Fibroblast of skin of right biceps (primary cell): ENCODE data around the gene PROK2.

ENCODE experiments used
- DNase-seq: peaks from one replicate; pipeline ENCODE4 v3.0.0-alpha.2; 2013

The PROK2 gene

DNA sequence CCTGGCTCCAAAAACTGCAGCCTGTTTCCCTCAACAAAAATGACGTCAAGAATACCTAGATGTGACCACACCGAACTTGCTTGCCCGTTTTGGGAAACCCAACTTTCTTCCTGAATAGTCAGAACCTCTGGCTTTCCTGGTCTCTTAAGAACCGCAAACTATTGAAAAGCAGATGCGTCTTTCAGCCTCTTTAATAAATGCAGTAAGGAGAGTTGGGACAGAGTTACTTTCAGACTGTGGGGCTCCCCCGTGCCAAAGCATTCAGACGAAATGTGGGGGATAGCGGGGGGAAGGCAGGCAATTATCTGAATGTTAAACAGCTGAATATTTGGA lies 1.2 kb upstream of the PROK2 start:
- no peak for DNase-seq

DNA sequence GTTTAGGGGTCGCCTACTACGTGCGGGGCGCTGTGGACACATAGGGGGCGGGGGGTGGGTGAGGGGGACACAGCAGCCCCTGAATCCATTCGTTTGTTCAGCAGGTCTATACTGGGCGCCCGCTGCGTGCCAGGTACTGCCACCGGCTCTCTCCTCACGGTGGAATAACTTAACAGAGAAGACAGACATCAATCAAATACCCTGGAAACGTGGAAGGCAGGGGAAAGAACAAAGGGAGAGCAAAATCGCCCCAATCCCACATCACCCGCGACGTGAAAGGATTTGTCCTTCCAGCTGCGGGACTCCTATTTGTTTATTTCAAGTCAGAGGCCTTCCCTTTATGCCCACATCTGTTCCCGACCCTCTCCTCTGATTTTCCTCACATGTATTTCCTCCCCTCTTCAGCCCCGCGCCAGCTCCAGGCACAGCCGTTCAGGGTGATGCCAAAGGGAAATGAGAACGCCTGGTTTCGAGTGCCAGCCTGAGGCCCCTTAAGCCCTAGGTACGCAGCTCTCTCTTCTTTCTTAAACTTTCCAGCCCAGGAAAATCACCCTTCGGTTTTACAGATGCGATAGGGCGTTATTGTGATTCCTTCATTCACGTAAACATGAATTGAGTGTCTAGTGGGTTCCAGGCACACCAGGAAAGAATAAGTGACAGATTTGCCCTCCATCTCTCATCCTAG lies 726 bp upstream of the PROK2 start:
- no peak for DNase-seq

DNA sequence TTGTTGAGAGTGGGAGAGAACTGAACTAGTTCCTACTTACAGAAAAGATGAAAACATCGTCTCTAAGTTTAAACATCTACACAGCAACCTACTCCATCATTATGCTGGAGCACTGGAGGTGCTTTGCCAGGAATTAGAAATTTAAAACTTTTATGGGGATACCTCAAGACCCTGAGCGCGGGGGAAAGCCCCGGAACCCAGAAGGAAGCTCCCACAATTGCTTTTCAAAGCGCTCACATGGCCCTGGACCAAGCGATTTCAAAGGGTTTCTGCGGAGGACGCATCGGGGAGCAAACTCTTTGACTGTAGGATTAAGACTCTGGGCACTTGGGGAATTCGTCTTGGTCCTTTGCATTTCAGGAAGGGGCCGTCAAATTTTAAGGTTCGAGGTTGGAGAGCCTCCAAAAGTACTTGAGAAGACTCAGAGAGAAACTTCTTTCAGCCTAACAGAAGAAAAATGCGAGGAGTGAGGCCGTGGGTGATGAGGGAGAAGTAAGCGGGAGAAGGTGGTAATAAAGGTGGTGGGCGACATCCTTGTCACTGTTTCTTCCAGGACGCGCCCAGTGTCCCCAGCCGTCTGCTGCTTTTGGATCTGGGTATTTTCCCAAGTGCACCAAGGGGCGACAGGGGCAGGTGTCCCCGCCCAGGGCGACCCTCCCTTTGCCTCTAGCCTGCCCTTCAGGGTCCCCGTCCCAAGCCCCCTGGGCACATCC lies 591 bp downstream of the PROK2 start:
- no peak for DNase-seq

DNA sequence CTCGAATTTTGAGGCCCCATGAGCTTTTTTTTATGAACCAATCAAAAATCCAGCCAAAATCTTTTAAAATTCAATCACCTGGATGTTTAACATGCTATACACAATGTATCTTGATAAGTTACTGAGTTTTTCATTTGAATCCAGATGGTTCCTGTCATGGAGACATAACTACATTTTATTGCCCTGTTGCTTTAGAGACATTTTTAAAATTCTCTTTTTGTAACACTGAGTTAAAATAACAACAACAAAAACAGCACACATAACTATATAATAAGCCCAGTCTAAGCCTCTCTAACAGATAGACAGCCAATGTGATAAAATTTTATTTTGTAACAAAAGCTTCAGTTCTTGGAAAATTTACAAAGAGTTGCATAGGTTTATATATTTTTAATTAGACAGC lies 1.8 kb downstream of the PROK2 start:
- no peak for DNase-seq

DNA sequence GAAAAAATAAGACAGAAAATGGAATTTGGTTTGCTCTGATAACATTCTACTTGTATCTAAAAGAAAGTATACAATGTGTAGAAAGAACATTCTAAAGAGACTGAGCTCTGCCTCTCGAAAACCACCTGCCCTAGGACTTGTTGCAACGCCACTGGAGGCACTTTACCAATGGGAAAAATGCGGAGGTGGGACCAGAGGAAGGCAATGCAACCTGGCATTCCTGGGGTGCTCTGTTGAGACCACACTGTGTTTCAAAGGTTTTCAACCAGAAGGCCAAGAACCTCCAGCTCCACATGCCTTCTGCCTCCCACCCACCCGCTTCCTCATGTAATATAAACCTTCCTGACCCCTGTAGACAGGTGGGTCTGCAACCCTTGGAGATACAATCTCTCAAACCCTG lies 4.5 kb downstream of the PROK2 start:
- DNase-seq: no peak

DNA sequence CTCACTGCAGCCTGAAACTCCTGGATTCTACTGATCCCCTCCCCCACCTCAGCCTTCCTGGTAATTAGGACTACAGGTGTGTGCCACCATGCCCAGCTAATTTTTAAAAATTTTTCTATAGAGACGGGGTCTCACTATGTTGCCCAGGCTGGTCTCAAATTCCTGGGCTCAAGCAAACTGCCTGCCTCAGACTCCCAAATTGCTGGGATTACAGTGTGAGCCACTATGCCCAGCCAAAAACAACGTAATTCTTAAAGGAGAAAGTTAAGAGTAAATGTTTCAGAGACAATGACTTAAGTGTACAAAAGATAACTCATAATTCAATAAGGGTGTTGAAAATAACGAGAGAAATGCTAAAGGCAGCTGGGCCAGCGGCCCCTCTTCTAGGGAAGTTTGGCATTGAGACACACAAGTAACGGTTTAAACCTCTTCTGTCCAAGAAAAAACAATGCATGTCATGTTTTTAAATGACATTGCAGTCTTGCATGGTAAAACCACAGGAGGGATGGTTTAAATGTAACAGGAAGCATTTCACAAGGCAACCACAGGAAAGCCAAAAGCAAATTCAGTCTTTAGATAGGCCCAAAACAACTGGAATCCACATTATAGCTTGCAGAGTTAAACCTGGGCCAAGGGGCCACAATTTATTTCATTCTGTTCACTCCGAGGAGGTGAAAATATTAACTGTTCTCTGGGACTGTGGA lies 5.1 kb downstream of the PROK2 start:
- no peak for DNase-seq

DNA sequence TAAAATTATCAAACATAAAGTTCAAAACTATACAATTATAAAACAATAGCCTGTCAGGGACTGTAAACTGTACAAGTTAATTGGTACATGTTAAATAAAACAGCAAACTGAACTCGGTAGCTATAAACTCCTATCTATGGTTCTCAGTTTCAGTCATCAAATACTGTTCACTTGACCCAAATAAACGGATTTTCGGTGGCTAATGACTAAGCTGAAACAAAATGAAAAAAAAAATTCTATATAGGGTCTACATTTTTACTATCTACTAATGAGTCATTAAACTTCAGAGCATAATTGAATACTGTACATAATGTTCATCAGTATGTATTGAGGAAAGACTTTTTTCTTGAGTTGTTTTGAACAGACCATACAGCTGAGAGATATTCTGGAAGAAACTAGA lies 6.6 kb downstream of the PROK2 start:
- no peak for DNase-seq

DNA sequence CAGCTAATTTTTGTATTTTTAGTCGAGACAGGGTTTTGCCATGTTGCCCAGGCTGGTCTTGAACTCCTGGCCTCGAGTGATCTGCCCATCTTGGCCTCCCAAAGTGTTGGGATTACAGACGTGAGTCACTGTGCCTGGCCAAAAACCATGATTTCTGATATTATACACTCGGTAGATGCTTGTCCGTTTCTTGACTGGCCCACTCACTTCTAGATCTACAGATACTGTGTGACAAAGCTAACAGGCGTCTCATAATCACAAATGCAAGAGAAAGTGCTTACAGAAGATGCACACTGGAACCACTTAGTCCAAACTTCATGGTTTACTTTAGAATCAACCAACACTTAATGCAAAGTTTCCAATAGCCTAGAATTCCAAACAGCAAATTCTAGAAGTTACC lies 8.4 kb downstream of the PROK2 start:
- DNase-seq: no peak

DNA sequence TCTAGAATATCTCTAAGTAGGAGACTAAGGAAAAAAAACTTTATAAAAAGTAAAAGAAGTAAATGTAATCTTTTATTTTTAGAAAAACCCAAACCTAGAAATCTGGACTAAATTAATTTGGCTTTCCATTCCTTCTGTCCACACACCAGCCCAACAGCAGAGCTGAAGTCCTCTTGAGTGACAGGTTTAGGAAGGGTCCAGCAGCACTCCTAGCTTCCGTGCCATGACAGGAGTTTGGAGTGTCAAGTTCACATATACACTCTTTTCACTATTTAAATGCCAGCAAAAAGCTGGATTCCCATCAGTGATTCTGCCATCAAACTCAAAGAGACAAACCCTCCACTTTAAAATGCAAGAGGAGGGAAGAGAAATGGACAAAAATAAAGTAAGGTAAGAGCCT lies 13.1 kb downstream of the PROK2 start:
- no peak for DNase-seq

DNA sequence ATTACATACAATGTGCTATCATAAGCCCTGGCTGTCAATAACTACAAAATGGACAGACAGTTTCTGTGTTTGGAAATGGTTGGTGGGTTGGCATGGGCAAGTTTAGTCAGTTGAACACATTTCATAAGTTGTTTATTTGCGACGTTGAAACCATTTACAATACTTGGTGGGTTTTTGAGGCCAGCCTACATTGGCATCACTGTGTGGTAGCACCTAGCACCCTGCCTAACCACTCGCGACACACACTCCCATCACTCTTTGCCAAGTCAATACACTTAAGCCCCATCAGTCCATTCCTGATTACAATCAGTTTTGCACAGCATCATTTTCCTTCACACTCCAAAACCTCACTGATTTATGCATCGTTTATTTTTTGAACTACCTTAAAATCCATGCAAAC lies 13.8 kb downstream of the PROK2 start:
- no peak for DNase-seq

DNA sequence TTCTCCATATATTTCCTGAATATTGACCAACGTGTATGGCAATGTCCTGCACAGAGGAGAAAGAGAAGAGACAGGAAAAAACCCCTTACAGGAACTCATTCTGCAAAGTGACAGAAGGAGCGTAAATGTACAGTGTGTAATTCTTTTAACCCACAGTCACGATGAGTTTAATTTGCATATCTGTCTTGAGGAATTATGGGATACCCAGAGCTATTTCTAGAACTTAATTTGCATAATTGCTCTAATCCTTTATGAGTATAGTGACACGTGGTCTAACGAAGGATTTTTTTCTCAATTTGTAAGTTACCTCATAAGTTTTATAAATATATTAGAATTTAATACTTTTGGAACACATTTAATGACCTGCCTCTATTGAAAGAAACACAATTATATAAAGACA lies 21.5 kb downstream of the PROK2 start:
- no peak for DNase-seq

DNA sequence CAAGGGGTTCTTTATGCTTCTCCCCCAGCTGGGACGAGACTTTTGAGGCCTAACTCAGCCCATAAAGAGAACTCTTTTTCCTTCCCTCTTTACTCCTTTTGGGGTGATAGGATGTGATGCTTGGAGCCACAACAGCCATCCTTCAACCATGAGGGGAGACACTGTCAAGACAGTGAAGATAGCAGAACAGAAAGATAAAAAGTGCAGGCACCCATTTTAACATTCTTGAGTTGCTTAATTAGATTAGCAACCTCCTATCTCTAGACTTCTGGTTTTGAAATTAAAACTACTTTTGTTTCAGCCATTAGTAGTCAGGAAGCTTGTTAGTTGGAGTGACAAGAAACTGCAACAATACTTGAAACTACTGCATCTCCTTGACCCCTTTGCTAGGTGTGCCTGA lies 24.8 kb downstream of the PROK2 start:
- no peak for DNase-seq

DNA sequence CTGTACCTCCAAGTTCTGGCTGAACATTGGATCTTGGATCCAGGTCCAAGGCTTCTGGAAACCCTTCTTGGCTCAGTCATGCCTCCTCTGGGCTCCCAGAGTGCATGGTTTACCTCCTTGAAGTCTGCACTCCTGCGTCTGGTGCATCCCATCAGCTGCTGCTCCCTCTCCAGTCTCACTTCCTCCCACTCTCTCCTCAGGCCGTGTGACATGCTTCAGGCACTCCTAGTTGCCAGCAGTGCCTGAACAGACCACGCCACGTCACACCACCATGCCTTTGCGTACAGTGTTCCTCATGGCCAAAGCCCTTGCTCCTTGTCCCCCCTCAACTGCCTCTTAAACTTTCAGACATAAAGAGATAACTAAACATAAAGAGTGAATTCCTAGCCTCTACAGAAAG lies 25.5 kb downstream of the PROK2 start:
- no peak for DNase-seq

DNA sequence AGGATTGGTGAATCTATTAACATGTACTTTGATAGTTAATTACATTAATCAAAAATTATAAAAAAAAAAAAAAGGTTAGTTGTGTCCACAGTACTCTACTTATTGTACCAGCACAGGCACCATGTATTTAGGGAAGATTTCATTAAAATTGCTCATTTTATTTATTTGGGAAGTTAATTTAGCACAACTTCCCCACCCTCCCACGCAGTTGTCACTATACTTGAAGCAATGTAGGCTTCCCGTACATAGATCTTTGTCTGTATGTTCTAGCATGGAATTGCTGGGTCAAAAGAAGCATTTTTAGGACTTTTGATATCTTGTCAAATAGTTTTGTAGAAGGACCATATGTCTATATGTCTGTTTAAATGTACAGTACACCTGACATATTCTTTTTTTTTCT lies 26.9 kb downstream of the PROK2 start:
- no peak for DNase-seq

DNA sequence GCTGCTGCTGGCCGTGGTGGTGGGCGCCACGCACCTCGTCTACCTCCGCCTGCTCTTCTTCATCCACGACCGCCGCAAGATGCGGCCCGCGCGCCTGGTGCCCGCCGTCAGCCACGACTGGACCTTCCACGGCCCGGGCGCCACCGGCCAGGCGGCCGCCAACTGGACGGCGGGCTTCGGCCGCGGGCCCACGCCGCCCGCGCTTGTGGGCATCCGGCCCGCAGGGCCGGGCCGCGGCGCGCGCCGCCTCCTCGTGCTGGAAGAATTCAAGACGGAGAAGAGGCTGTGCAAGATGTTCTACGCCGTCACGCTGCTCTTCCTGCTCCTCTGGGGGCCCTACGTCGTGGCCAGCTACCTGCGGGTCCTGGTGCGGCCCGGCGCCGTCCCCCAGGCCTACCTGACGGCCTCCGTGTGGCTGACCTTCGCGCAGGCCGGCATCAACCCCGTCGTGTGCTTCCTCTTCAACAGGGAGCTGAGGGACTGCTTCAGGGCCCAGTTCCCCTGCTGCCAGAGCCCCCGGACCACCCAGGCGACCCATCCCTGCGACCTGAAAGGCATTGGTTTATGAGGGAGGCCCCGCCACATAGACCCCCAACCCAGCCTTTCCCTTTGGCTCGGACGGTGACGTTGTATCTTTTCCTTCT lies 30.2 kb downstream of the PROK2 start:
- DNase-seq: no peak

DNA sequence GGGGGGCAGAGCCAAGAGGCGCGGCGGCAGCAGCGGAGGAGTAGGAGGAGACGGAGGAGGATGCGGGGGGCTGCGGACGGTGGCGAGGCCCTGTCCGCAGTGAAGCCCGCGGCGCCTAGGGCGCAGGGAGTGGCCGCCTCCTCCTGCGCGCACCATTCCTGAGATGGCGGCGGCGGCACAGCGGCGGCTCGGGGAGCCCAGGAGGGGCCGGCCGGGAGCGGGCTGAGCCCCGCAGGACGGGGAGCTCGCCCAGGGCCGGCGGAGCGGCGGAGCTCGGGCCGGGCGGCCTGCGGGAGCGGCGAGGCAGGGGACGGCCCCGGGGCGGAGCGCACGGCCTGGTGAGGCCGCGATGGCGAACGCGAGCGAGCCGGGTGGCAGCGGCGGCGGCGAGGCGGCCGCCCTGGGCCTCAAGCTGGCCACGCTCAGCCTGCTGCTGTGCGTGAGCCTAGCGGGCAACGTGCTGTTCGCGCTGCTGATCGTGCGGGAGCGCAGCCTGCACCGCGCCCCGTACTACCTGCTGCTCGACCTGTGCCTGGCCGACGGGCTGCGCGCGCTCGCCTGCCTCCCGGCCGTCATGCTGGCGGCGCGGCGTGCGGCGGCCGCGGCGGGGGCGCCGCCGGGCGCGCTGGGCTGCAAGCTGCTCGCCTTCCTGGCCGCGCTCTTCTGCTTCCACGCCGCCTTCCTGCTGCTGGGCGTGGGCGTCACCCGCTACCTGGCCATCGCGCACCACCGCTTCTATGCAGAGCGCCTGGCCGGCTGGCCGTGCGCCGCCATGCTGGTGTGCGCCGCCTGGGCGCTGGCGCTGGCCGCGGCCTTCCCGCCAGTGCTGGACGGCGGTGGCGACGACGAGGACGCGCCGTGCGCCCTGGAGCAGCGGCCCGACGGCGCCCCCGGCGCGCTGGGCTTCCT lies 31.0 kb downstream of the PROK2 start, which contains the start of gene GPR27:
Gene GPR27 (plus strand): TSS at position 155 of the 909 bp plus-strand sequence. CDS start 195 bp downstream, at position 350.
- DNase-seq: peak; percentile 44

DNA sequence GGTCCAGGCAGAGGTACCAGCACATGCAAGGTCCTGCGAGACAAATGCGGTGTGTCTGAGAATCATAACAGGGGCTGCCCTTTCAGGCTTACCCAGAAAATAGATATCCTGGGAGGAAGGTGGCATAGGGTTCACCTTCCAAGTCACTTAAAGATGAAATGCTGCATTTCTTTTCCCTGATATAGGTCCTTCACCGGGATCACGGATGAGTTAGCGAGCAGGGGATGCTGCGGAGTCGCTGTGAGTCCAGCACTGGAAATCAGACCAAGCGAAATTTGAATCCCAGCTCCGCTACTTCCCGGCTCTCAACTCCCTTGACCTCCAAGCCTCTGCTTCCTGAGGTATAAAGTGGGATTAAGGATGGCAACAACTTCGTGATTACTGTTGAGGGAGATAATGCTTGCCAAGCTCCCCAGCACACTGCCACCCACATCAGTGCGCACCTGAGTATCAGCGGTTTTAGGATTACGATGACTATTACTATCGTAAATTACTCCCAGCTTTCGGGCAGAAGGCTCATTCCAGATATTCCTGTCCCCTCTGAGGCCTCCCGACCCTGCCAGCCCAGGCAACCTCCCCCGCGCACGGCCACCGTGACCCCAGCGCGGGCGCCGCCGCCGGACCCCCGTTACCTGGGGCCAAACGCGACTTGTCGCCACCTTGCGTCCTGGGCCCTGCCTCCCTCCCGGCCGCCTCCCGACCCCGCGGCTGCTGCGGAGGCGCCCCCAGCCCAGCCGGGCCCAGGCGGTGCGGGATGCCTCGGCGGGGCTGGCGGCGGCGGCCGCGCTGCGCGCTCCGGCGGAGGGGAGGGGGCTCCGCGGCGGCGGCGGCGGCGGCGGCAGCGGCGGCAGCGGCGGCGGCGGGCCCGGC lies 31.9 kb downstream of the PROK2 start:
- no peak for DNase-seq

DNA sequence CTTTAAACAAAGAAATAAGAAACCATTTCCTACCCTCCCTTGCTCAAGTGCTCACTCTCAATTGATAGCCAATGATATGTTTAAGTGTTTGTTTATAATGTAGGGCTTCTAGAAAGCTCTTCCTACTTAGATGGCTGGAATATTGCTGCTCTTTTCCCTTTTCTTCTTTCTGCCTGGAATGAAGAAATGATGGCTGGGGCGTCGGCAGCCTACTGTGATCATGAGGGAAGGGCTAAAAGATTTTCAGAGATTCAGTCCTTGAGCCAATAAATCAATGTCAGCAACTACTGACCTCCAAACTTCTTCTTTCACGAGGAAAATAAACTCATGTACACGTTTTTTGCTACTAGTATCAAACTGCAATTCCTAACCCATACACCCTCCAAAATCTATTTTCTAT lies 33.3 kb downstream of the PROK2 start:
- DNase-seq: no peak

DNA sequence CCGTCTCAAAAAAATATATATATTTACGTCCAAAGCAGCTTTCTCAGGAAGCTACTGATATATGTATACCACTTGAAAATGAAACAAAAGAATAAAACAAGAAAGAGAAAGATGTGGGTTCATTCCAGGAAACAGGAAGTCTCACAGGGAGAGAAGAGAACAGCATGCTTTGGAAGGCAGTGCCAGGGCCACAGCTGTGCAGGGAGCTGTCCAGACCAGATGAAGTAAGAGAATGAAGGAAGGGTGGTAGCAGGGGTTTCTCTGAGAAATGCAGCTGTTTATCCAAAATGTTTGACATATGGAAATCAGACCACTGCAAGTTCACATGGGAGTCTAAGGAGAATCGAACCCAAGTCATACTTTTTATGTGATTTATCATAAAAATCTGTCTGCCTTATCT lies 40.2 kb downstream of the PROK2 start:
- no peak for DNase-seq

DNA sequence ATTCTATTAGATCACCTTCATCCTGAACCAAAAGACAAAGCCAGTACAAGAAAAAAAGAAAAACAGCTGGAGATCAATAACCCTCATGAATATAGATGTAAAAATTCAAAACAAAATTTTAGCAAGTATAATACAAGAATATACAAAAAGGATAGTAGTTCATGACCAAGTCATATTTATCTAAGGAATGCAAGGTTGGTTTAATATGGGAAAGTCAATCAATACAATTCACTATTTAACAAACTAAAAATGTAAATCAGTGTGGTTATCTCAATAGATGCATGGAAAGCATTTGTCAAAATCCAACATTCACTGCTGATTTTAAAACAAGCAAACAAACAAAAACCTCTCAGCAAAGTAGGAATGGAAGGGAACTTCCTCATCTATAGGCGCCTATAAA lies 42.3 kb downstream of the PROK2 start:
- no peak for DNase-seq

DNA sequence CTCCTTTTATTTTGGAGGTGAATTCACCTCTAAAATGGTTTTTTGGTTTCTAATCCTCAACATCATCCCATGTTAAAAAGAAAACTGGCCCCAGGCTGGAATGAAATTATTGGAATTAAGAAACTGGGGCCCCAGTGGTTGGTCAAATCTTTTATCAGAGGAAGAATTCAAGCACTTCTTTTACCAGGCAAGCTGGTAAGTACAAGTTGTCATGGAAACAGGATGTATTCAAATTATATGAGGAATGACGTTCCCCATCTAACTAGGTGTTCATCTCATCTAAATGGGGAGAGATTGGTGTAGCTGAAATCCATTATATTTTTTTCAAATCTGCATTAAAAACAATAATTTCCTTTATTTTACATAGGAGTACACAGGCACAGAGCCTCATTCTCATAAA lies 50.1 kb downstream of the PROK2 start:
- no peak for DNase-seq

DNA sequence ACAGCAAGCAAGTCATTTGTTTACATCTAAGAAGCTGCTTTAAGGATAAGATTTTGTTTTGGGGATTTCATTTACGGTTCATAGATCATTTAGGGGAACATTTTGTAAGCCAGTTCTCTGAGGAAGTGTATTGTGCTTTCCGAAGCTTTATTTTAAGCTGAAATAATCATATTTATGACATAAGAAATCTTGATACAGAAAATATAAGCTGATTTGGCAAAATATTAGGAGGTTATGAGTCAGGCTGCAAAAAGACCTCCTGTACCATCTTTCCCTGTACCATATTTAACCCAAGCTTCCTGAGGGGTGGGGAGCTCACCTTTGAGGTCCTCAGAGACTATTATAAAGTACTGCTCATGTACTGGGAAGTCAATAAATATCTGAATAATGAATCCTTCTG lies 51.6 kb downstream of the PROK2 start:
- DNase-seq: no peak
